ENCODE results near the gene ZP1.

GRCh38 chr11:60924110-60924905 is 57.0 kb downstream of the ZP1 start, which contains the start of gene TMEM132A:
- TF ChIP-seq CTCF (conservative IDR thresholded peaks at IDR 0.05; ENCODE audit: low read length) (no peak), EZH2phosphoT487 (IDR thresholded peaks at IDR 0.05; ENCODE audit: borderline replicate concordance) (no peak)
